Stimulated activated CD4-positive, alpha-beta T cell treated with anti-CD3 and anti-CD28 coated beads, Interleukin-1b, Interleukin-23, amount 100 ng/mL, for 24 hours (primary cell): ENCODE results near the gene PRDM10.
"Not testable (repeated sequence)": the region's sequence is repeated elsewhere in the genome, so short reads cannot be mapped to it uniquely, and the experiment has no call there.

Experiments used
- DNase-seq, 4 experiments: peaks; one replicate each; pipeline ENCODE4 v3.0.0-alpha.2; 2020; ENCODE audit warnings: low read depth in 4 of 4, low spot score in 1 of 4

The PRDM10 gene

GRCh38 chr11:130020323-130020722 is 17.7 kb upstream of the PRDM10 start:
- DNase-seq: no peak

- not testable (repeated sequence) for DNase-seq
Measured at GRCh38 chr11:130015846-130016245, 13.2 kb upstream of the PRDM10 start.

GRCh38 chr11:130008326-130008725 is 5.7 kb upstream of the PRDM10 start:
- no peak for DNase-seq

- DNase-seq: no peak
Measured at GRCh38 chr11:130006929-130007328, 4.3 kb upstream of the PRDM10 start.

- DNase-seq: no peak
Measured at GRCh38 chr11:130003717-130004001, 1.0 kb upstream of the PRDM10 start.

- DNase-seq: peak; percentile 63 to 79 (median 72)
Measured at GRCh38 chr11:130002846-130003716, 446 bp upstream of the PRDM10 start.

GRCh38 chr11:130001461-130002351 is 929 bp downstream of the PRDM10 start:
- DNase-seq: peak in 2 of 4 experiments; percentile 25 to 35

GRCh38 chr11:130000552-130001176 is 2.0 kb downstream of the PRDM10 start:
- DNase-seq: no peak

GRCh38 chr11:129999407-129999806 is 3.2 kb downstream of the PRDM10 start:
- DNase-seq: no peak

GRCh38 chr11:129998905-129999304 is 3.7 kb downstream of the PRDM10 start:
- no peak for DNase-seq

GRCh38 chr11:129998107-129998506 is 4.5 kb downstream of the PRDM10 start:
- no peak for DNase-seq

- no peak for DNase-seq
Measured at GRCh38 chr11:129997513-129997912, 5.1 kb downstream of the PRDM10 start.

- DNase-seq: no peak
Measured at GRCh38 chr11:129996113-129996870, 6.3 kb downstream of the PRDM10 start.

- DNase-seq: no peak
Measured at GRCh38 chr11:129995163-129995562, 7.5 kb downstream of the PRDM10 start.

- peak in 1 of 4 experiments; percentile 12 for DNase-seq
Measured at GRCh38 chr11:129992161-129992944, 10.3 kb downstream of the PRDM10 start.

GRCh38 chr11:129989149-129989813 is 13.4 kb downstream of the PRDM10 start:
- no peak for DNase-seq

GRCh38 chr11:129987950-129988349 is 14.7 kb downstream of the PRDM10 start:
- DNase-seq: no peak

- no peak for DNase-seq
Measured at GRCh38 chr11:129985823-129986222, 16.8 kb downstream of the PRDM10 start.

- no peak for DNase-seq
Measured at GRCh38 chr11:129980086-129980485, 22.5 kb downstream of the PRDM10 start.
